HuH-7.5 (cell line): Measurements from ENCODE around the gene C9orf40.
A peak's percentile ranks its signal among the peaks of the same experiment; 100 is the strongest.

Experiments
- DNase-seq: peaks from one replicate; pipeline ENCODE4 v3.0.0; 2011; ENCODE audit warnings: low spot score

C9orf40 gene, protein sequence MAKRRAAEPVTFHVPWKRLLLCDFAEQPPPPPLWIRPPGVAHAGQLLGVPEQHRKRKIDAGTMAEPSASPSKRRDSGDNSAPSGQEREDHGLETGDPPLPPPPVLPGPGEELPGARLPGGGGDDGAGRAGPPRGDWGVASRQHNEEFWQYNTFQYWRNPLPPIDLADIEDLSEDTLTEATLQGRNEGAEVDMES

DNA sequence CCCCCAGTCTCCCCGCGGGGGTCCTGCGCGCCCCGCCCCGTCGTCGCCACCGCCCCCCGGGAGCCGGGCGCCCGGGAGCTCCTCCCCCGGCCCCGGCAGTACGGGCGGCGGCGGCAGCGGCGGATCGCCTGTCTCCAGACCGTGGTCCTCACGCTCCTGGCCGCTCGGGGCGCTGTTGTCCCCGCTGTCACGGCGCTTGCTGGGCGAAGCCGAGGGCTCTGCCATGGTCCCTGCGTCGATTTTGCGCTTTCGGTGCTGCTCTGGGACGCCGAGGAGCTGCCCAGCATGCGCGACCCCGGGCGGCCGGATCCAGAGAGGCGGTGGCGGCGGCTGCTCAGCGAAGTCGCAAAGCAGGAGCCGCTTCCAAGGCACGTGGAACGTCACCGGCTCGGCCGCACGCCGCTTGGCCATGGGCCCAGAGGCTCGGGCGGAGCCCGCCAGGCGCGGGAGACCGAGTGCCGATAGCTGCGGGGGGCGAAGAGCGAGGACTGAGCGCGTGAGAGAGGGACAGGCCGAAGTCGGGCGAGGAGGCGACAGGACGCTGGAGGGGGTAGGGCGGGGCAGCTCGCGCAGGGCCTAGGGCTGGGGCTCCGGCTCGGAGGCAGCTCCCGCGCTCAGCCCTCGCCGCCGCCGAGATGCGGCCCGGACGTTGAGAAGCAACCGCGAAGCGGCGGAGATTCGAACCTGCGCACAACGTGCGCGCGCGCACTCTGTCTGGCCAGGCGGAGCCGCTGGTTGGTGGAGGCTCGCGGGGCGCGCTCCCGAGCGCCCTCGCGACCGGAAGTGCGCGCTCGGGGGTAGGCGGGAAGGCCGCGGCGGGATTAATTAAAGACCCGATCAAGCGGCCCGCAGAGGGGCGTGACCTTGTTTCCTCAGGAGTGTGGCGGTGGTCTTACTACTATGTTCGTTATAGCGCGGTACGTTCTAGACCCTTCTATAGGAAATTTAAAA lies at the start of gene C9orf40:
Gene C9orf40, minus strand, starts transcription at position 712 of the 951 bp plus-strand sequence. Its CDS starts 301 bp downstream, at position 411.
- peak; percentile 66 for DNase-seq

DNA sequence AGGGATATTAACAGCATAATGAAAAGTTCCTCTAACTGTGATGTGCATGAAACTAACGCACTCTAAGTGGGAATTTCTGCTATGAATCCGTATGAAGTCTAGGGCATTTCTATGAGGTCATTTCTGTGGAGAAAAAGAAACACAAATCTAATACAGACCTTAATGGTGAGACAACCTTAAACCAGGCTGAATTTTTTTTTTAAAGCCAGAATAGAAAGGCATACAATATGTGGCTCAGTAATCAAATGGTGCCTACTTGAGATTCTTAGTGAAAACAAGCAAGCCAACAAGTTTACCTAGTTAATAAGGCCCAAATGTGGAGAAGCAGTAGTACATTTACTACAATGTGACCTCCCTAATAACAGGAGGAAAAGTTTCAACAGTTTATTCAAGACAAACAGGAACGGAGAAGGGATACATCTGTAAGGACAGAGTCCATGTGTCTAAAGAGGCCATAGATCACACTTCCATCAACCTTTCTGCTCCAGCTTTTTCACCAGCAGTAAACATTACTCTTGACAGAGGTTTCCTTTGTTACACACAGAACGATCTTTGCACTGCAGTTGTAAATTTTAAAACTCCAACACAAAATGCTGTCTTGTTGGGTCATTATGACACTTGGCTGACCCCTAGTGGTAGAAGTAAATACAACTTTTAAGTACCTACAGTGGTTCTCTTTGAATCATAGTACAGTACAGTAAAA lies 49.2 kb upstream of the C9orf40 start:
- DNase-seq, result peak; percentile 25

DNA sequence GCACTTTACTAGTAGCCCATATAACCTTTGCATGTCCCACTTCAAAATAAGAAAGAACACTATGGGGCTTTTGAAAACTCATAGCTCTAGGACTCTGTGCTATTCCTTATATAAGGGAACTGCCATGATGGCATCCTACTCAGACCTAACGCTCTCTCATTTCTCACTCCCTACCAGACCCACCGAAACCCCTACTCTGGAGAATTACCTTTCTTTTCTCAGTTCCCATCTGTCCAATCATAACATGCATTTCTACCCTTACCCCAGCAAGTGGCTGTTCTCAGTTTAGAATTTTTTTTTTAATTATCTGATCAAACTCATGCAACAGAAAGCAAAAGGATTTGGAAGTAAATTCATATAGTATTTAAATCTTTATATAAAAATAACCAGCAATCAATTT lies 48.1 kb upstream of the C9orf40 start:
- DNase-seq, result no peak

DNA sequence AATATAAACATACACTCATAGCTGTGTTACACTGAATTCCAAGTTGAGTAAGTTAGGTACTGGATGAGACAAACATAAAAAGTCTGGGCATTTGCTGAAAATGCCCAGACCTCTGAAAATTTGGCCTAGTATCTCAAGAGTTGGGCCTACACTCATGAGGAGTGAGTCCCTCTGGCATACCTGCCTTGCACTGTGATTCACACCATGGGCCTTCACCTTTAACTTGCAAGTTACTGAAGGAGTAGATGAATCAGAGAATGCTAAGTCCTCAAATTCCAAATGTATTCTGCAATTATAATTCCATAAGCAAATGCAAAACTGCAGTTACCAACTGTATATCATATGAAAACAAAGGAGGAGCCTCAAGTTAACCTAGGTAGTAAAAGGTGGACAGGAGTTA lies 32.3 kb upstream of the C9orf40 start:
- DNase-seq, result no peak

DNA sequence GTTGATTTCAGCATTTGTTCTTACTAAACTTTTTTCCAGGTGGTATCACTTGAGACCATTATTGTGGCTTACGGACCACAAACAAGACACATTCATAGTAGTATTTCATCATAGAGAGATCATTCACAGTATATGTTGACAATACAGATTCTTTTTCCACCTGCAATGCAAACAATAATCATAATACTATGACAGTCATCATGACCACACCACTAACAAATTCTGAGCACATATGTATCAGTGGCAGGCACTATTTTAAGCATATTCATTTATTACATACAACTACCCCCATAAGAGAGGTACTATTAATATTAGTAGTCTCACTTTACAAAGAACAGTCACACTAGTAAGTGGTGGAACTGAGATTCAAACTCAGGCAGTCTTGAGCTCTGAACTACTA lies 31.0 kb upstream of the C9orf40 start:
- no peak for DNase-seq

DNA sequence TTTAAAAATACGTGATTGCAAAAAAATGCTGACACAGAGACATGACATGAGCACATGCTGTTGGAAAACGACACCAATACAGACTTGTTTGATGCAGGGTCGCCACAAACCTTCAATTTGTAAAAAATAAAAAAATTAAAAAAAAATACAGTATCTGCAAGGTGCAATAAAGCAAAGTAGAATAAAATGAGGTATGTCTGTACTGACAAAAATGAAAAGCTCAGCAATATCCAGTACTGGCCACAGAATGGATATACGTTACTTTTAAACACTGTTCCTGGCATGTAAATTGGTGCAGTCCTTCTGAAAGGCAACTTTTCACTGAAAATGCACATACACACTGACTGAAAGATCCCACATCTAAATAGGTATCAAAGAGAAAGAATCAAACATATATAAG lies 27.1 kb upstream of the C9orf40 start:
- no peak for DNase-seq

DNA sequence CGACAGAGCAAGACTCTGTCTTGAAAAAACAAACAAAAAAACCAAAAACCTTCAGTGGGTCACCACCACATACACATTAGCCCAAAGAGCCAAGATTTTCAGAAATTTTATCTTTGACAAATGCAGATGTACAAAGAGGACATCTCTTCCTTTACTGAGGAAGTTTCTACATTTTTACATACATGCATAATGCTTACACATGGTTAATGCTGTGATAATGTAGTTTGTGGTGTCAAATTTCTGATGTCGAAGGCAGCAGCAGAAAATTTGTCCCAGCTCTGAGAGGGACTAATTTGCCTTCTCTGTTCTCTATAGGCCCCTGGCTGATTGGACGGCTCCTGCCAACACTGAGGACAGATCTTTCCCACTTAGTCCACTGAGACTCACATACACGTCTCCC lies 24.6 kb upstream of the C9orf40 start:
- DNase-seq, result no peak

DNA sequence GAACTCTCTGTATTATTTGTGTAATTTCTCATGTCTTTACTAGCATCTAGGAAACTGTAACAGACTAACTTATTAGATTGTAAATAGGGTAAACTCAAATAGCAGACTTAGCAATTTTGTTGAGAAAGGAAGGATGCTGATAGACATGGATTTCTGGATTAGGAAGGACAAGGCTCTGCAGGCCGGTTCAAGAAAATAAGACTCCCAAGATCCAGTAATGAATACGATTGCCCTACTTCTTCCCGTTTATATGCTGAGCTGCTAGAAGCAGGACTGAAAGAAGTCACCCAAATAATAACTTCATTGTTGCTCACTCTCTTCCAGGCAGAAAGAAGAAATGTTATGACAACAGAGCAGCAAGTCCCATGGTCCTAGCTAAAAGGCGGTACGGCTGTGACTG lies 22.8 kb upstream of the C9orf40 start:
- no peak for DNase-seq

DNA sequence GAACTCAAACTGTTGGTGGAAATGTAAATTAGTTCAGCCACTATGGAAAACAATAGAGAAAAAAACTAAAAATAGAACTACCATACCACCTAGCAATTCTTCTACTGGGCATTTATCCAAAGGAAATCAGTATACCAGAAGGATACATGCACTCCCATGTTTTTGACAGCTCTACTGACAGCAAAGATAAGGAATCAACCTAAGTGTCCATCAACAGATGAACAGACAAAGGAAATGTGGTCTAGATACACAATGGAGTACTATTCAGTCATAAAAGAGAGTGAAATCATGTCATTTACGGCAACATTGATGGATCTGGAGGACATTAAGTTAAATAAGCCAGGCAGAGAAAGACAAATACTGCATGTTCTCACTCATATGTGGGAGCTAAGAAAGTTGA lies 21.8 kb upstream of the C9orf40 start:
- DNase-seq, result no peak

DNA sequence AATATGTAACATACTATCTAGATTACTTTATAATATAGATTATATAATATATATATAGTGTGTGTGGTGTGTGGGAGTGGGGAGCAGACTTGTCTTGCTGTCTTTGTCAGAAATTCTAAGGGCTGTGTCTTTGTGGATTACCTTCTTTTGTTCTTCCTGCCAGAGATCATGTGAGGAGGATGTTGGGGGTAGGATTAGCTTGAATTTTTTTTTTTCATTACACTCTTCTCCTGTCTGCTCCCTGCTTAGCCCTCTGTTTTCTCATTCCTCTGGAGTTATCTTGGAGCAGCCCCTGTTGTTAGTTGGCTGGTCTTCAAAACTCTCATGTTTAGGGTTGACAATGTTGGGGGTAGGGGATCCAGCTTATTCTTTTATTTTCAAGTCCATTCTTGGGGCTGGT lies 21.0 kb upstream of the C9orf40 start:
- DNase-seq, result no peak

DNA sequence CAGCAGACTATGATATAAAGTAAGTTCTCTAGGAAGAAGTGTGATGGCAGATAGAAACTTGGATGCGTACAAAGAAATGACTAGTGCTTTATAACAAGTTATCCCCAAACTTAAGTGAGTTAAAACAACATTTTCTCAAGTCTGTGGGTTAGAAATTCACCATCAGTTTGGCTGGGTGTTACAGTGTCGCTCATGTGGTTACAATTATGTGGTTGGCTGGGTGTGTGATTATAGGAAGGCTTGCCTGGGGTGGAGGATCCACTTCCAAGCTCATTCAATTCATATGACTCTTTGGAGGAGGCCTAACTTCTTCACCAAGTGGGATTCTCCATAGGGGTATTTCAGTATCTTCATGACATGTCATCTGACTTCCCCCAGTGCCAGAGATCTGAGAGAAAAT lies 10.3 kb upstream of the C9orf40 start:
- DNase-seq, result no peak

DNA sequence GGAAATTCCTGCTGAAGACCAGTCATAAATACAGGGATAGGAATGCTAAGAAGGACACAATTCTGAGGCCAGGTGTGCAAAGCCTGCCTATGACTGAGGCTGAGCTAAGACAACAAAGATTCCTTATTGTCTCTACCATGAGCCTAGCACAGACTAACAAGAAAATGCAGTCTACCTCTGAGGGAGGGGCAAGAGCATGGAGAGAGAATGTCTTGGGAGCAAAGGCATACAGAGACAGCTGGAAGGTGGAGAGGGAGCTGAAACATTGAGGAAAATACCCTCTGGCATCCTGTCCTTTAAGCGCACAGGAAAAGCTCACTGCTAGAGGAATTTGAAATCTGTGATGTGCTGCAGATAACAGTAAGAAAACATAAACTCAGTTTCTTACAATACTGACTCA lies 8.8 kb upstream of the C9orf40 start:
- no peak for DNase-seq

DNA sequence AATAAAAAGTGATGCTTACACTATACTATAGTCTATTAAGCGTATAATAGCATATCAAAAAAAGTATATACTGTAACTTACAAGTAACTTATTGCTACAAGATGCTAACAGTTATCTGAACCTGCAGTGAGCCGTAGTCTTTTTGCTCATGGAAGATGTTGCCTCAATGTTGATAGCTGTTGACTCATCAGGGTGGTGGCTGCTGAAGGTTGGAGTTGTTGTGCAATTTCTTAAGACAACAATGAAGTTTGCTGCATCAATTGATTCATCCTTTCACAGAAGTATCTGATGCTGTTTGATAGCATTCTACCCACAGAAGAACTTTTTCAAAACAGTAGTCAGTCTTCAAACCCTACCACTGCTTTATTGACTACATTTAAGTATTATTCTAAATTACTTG lies 7.8 kb upstream of the C9orf40 start:
- DNase-seq, result no peak

DNA sequence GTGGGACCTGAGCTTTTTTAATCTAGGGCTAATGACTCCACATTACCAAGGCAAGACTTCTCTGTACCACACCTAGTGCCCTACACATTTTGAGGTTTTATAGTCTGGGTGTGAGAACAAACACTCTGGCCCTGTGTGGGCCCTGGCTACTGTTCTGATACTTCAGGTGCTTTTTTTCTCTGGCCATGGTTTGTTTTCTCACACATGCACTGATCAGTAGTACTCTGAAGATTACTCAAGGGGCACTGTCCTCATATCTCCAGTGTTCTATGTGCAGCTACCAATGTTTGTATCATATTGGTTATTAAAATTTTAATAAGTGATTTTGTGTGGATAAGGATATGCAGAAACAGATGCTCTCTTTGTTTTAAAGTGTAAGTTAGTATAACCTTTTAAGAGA lies 5.9 kb upstream of the C9orf40 start:
- DNase-seq, result no peak

DNA sequence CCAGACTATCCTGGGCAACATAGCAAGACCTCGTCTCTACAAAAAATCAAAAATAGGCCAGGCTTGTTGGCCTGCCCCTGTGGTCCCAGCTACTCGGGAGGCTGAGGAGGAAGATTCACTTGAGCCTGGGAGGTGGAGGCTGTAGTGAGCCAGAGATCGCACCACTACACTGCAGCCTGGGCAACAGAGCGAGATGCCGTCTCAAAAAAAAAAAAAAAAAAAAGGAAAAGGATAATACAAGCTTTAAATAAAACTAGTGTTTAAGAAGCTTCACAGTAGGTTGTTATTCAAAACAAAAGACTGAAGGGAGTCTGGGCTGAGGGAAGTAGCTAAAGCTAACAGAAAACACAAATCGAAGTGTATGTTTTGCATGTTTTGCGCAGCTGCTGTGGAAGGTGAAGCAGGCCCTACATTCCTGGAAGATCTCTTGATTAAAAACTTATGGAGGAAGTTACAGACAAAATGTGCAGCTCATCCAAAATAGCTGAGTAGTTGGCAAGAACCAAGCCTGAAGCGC lies 581 bp upstream of the C9orf40 start:
- no peak for DNase-seq

DNA sequence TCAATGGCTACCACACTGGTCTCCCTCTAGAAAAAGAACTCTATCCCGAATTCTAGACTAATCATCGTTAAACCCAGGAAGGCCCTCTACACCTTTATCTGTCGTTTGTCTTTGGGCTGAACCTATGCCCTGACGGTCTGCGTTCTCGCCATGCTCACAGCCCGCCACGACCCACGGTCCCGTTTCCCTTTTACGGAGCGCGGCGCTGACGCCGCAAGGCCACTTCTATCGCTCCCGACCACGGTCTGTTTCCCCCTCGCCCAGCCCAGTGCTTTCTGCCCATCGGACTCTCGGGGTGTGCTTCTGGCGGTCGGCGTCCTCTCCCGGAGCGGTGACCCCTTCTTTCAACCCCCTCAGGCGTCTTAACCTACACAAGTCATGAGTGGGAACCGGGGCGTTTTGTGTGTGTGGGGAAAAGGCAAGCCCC lies 974 bp downstream of the C9orf40 start:
- DNase-seq, result peak; percentile 9

DNA sequence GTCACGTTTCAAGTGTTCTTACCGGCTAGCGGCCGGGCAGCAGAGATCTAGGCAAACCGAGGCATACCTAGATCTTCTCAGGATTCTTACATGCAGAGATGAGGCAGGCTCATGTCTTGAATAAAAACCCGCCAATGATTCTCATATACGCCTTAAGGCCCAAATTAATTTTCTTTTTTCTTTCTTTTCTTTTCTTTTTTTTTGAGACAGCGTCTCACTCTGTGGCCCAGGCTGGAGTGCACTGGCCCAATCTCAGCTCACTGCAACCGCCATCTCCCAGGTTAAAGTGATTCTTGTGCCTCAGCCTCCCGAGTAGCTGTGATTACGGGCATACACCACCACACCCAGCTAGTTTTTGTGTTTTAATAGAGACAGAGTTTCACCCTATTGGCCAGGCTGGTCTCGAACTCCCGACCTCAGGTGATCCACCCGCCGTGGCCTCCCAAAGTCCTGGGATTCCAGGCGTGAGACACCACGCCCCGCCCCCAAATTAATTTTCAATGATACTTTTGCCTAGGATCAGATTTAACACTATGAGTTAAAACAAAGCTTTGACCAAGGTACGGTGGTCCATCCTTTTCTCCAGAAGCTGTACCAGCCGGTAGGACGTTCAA lies 1.5 kb downstream of the C9orf40 start:
- no peak for DNase-seq

DNA sequence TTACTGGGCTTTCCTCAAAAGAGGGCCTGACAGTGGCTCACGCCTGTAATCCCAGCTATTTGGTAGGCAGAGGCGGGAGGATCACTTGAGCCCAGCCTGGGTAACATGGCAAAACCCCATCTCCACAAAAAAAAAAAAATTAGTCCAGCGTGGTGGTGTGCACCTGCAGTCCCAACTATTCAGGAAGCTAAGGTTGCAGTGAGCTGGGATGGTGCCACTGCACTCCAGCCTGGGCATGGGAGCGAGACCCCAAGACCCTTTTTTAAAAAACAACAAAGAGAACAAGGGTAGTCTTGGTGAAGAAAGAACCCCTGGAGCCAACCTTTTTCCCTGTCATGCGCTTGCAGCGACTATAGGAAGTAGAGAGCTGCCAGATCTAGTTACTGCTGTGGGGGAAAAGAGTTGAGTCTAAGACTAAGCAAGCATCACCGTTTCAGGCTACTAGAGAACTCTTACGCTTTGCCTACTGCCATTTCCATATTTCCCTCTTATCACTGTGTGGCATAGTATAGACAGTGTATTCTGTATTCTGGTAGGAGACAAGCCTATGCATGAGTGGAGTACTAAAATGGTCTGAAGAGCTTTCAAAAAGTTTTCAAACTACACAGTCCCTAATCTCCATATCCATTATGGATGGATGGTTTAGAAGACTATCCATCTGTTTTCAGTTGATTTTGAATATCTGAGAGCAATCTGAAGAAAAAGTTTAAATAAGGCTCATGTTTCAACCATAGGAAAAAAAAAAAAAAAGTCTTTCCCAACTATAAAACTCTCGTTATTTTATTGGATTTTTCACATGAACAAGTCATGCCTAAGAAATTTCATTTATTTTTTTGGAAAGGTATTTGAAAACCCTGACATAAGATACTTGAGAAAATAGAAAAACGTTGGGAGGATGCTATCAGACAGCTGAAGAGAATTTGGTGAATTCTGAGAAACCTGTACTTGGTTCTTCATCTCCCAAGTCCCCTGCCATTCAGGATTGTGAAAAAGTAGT lies 2.6 kb downstream of the C9orf40 start:
- DNase-seq, result no peak

DNA sequence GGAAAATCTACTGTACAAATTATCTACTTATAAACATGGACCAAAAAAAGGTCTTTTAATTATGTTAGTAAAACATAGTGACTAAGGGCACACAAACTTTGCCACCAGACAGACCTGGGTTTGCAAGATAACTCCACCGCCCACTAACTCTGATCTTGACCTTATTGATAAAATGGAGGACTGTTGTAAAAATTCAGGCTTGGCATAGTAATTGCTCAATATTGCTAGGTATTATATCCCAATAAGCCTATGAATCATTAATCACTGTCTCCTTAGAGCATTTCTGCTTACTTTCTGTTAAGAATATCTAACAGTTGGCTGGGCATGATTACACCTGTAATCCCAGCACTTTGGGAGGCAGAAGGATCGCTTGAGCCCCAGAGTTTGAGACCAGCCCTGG lies 3.8 kb downstream of the C9orf40 start:
- DNase-seq, result no peak

DNA sequence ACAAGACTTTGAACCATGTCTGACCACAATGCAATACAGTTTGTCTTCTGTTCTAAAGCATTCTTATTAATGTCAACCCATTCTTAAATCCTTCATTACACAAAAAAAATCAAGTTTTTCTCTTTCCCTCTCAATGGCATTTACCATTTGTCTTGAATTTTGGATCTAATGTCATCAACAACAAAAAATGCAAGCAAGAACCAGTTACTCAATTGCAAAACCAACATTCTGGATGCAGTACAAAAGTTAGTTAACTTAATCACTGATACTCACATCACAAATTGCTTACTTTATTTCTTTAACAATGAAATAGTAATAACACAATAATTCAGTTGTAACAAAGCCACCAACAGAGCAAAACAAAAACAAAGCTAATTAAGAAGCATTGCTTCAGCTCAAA lies 6.0 kb downstream of the C9orf40 start:
- DNase-seq, result no peak

DNA sequence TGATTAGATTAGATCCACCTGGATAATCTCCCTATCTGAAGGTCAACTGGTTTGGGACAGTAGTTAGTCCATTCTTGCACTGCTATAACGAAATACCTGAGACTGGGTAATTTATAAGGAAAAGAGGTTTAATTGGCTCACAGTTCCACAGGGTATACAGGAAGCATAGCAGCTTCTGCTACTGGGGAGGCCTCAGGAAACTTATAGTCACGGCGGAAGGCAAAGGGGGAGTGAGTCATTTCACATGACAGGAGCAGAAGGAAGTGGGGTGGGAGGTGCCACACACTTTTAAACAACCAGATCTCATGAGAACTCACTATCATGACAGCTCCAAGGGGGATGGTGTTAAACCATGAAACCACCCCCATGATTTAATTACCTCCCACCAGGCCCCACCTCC lies 9.9 kb downstream of the C9orf40 start:
- no peak for DNase-seq
